ENCODE measurements around the gene FXYD4. TPM values are rescaled to one million over a fixed set of nuclear protein-coding genes. Genes with fewer than 3 reads are reported as not detected.

Gene FXYD4
- total and polyA plus RNA-seq, 11 donors: 0.14 TPM; not detected in 10

- DNase-seq: peak; percentile 79 to 92 (median 88)
- intact Hi-C loops (cut with DNase I): loop anchor here in 6 of 10 donors (2.0 to 5.0 kb wide), 3 partner anchors 25 to 41 kb away; partner anchors contain the start of gene ZNF487 (in 6 of the 6)
- H3K4me3 ChIP-seq: peak overlapping the region; percentile 12 to 90 (median 73)
- H3K9me3 ChIP-seq: no peaks in the 10 kb centered on the region
- peaks cover 0 to 84% (median 38%) of the 10 kb centered on the region in 12 donors for H3K4me1 ChIP-seq
- ATAC-seq: peak; percentile 80 to 95 (median 92)
- peaks cover 0 to 65% (median 42%) of the 10 kb centered on the region in 9 donors for H3K36me3 ChIP-seq
- peak overlapping the region; percentile 90 to 99 (median 96) for H3K27ac ChIP-seq
- WGBS, 4 donors: 1 to 5% (median 3%) methylated on average over 42 to 71 of the region's 71 CpGs
- TF ChIP-seq CTCF (IDR thresholded peaks at IDR 0.05) (no peak), POLR2A (IDR thresholded peaks at IDR 0.05) (no peak)
- no peaks in the 10 kb centered on the region for H3K27me3 ChIP-seq
Measured at GRCh38 chr10:43396061-43396927, 24.9 kb downstream of the FXYD4 start.

DNA sequence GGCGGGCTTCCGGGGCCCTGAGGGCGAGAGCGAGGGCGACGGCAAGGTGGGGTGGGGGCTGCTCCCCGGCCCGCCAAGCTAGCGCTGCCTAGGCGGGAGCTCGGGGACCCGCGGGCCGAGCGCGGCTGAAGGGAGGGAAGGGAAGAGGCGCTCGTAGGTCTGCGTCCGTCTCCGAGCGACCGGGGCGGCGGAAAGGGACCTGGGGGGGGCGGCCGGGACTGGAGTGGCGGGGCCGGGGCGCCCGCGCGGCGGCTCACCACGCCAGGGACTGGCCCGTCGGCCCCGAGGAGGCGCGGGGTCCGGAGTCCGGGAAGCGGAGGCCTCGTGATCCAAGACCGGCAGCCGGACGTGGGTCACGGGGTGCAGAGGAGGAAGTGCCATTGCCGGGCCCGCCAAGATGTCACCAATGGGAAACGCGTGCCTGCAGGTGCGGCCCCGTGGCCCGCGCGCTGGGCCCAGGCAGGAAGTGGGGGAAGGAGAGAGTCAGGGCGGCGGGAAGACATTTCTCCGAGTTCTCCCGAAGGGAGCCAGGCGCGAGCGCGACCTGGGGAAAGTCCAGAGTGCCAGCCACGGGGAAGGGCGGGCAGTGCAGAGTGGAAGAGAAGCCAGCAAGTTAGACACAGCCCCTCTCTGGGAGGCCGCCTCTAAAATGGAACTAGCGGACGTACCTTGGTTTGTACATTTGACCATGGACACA is 25.6 kb downstream of the FXYD4 start:
- Histone ChIP-seq H3K27ac (peak overlapping the region; percentile 90 to 99 (median 96)), H3K27me3 (no peaks in the 10 kb centered on the region), H3K36me3 (peaks cover 0 to 65% (median 34%) of the 10 kb centered on the region in 9 donors), H3K9me3 (no peaks in the 10 kb centered on the region), H3K4me3 (peak overlapping the region; percentile 12 to 90 (median 73)), H3K4me1 (peaks cover 0 to 84% (median 42%) of the 10 kb centered on the region in 12 donors)
- DNase-seq (peak; percentile 91 to 93 (median 92)), ATAC-seq (peak; percentile 87 to 92 (median 92))
- WGBS, 4 donors: 0 to 2% (median 1%) methylated on average over 19 to 70 of the region's 70 CpGs
- intact Hi-C loops (cut with DNase I): loop anchor here in 6 of 10 donors (2.0 to 5.0 kb wide), 3 partner anchors 24 to 40 kb away; partner anchors contain the start of gene ZNF487 (in 6 of the 6)
- TF ChIP-seq CTCF (IDR thresholded peaks at IDR 0.05) (no peak), POLR2A (IDR thresholded peaks at IDR 0.05) (peak in 1 of 2 donors; percentile 47)

GRCh38 chr10:43398939-43399319 is 27.5 kb downstream of the FXYD4 start:
- 65 to 78% (median 71%) methylated on average over 2 of the region's 2 CpGs for WGBS, 4 donors
- Histone ChIP-seq H3K9me3 (no peaks in the 10 kb centered on the region), H3K4me1 (peaks cover 0 to 91% (median 57%) of the 10 kb centered on the region in 12 donors), H3K36me3 (peaks cover 0 to 64% (median 25%) of the 10 kb centered on the region in 9 donors), H3K4me3 (no peak overlapping the region), H3K27ac (peak overlapping the region in 1 of 12 donors; percentile 99), H3K27me3 (no peaks in the 10 kb centered on the region)
- ATAC-seq (no peak), DNase-seq (no peak)
- intact Hi-C loops (cut with DNase I): loop anchor here in 5 of 10 donors (1.0 to 5.0 kb wide), 2 partner anchors 8 to 38 kb away; partner anchors contain the start of gene ZNF487 (in 4 of the 5)
- no peak for TF ChIP-seq CTCF (IDR thresholded peaks at IDR 0.05)
- no peak for TF ChIP-seq POLR2A (IDR thresholded peaks at IDR 0.05)
